HG03460 (cell line): Measurements from ENCODE around the gene SLC4A1AP.

Source experiments
- ATAC-seq: cut with Tn5 transposase; IDR thresholded peaks from one replicate; pipeline ENCODE4 v1.9.1; 2021; ENCODE audit not compliant: unreplicated experiment

Gene SLC4A1AP

DNA sequence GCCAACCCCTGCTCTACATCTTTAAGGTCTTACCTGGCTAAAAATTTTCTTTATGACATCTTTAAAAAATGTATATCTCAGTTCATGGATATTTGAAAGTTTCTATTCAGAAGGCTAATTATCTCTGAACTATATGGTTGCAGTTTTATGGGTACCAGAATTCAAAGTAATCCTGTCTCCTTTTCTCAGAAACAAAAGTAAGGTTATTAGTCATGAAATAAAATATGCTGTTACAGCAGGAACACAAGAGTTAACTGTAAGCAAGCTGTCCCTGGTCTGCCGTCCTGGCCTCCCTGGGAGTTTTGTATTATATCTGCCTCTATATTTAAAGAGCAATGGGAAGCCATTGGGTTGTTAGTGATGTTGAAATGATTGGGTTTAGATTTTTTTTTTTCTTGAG, 34.0 kb downstream of the SLC4A1AP start:
- no peak for ATAC-seq

DNA sequence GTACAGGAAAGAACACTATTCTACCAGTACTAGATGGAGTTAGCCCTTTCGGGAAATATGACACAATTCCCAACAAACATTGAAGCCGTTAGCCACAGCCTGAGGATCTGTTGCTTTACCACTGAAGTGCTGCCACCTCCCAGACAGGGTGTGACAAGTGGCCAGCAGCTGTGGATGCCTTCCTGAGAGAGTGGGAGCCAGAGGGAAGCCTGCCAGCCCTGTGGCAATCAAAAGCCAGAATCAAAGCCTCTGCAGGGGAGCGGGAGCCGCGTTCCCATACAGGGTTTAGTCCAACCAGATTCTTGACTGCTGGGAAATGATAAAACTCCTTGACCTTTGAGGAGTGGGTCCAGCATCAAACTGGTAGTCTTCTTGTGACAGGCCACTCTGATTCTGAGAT, 38.0 kb downstream of the SLC4A1AP start:
- ATAC-seq, result no peak

DNA sequence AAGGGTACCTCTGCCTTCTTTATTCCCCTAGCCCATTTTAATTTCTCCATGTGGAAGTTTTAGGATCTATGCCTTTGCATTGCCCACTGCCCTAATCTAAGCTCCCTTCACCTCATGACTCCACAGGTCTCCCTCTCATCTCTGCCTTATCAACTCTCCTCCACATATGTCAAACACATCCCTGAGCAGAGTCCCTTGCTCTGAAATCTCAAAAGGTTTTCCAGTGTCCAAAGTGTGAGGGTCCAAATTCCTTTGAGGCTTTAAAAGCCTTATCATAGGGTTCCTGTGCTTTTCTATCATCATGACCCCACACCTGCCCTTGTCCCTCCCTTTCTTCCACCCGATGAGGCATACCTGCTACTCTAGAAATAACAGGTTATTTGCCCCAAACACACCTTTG, 38.6 kb downstream of the SLC4A1AP start:
- no peak for ATAC-seq

DNA sequence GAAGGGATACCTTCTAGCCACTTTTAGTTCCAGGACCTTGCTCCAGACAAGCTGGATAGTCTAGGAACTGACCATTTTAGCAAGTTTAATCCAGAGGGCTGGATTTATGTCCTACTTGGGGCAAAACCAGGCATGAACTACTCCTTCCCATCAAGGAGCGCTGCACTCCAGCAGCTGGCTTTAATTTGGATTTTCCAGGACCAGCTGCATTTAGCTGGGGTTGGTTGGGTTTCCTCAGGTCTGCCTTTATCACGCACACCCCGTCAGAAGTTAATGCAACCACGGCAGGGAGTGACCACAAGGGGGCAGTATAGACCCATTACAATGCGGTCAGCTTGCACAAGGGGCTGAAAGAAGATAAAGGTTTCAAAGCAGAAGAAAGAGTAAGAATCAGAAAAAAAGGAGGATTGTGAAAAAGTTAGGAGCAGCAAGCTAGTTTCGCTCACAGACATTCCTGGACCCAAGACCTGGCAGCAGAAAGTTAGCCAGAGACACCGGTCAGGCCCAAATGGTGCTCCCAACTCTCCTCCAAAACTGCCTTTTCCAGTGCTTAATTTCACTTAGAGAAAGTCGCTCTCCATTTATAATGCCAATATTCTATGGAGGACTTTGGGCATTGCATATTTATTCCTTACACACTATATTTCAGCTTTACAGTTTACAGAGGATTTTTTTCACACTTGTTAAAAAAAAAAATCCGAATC, 40.1 kb downstream of the SLC4A1AP start:
- no peak for ATAC-seq

DNA sequence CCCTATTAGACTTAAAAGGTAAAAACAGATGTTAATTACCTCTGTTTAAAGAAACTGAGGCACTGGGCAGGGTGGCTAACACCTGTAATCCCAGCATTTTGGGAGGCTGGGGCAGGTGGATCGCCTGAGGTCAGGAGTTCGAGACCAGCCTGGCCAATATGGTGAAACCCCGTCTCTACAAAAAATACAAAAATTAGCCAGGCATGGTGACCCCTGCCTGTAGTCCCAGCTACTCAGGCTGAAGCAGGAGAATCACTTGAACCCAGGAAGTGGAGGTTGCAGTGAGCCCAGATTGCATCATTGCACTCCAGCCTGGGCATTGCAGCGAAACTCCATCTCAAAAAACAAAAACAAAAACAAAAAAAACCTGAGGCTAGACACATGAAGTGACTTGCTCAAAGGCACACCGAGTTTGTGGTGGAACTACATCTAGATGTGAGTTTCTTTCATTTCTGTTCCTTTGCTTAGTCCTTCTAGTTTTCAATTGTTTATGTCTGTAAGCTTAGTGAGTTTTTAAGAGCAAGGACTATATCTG, 40.7 kb downstream of the SLC4A1AP start:
- ATAC-seq, result no peak

DNA sequence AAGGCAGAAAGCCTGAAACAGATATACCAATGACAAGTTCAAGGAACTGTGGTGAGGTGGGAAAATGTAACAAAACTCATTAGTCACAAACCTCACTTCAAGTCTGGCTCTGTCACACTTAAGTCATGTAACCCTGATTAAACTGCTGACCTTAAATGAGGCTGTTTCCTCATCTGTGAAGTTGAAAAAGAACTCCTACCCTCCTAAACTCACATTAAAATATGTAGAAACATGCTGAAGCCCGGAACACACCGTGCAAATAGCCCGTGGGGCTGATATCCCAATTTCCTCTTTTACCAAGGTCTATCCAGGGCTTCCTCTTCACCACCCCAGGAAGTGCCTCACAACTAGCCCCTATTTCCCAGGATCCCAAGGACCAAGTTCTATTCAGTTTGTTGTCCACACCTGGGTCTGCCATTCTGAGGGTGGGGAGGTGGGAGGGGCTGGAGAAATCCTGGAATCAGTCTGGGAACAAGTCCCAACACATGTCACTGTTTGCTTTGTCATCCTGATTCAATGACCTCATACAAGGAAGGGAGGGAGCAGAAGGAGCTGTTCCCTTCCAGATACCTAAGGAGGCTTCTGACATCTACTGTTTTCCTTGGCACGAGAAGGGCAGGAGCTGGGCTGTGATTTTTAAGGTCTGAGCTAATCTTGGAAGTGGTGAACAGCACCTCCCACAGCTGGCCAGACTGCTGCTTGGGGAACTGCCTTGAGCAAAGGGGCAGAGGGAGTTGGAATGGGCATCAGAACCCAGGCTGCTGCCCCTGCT, 42.3 kb downstream of the SLC4A1AP start:
- no peak for ATAC-seq

DNA sequence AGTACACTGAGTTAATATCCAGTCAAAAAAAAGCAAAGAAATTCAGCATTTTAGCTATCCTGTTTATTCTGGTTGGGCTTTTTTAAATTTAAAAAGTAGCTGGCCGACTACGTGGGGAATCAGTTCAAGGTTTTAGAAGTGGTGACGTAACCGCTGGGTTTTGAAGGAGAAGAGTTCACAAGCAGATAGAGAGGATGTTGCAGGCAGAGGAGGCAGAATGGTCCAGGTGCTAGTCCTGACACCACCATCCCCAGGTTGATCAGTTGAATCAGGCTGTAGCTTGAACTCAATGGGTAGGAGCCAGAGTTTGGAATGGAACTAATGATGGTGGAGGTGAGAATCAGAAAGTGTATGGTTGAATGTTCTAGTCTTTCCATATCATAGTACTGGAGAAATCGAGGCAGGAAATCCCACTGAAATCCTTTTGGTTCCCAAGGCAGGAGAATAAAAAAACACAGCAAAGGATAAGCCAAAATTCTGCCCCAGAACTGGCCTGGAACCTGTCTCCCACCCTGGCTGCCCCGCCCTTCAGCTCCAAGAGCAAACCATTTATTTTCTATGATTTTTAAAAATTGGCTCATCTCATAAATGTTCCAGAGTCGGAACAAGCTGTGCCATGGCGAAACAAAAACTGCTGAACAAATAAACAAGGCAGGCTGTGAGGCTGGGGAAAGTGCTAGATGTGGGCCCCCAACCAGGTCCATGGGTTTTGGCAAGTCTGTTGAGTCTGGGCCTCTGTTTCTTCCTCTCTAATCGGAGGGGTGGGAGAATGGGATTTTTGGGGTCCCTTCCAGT, 44.0 kb downstream of the SLC4A1AP start:
- ATAC-seq, result no peak

DNA sequence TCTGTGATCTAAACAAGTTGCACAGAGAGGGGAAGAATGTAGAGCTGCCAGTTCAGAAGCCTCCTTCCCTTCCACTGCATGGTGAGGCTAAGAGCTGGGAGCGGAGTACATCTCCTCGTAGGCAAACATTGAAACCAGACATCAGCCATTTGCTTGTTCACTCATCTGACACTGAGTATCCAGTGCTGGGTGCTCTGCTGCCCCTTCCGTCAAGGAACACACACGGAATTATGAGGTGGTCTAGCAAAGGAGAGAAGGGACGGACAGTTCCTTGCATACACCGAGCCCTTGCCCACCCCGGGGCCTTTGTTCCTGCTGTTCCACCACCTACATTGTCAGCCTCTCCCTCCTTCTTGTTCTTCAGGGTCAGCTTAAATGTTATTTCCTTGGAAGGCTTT, 44.6 kb downstream of the SLC4A1AP start:
- ATAC-seq, result no peak

DNA sequence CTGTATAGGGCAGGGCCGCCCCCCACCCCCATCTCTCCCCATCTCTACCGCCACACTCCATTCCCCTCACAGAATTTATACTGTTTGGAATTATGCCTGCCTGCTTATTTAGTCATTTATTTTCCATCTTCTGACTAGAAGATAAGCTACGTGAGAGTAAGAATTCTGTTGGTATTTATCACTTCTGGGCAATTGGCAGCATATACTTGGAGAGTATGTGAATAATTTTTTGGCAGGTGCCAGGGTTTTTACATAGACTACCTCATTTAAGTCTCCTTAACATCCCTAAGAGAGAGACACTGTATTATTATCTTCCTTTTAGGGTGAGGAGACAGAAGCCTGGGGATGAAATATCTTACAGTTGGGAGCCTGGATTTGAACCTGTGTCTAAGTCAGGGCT, 45.0 kb downstream of the SLC4A1AP start:
- ATAC-seq, result no peak

DNA sequence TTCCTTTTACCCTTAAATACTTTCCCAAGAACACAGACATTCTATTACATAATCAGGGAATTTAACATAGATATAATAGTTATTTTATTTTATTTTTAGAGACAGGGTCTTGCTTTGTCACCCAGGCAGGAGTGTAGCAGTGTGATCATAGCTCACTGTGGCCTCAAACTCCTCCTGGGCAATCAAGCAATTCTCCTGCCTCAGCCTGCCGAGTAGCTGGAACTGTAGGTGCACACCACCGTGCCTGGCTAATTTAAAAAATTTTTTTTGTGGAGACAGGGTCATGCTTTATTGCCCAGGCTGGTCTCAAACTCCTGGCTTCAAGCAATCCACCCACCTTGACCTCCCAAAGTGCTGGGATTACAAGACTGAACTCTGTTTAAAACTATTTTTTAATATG, 45.6 kb downstream of the SLC4A1AP start:
- no peak for ATAC-seq

DNA sequence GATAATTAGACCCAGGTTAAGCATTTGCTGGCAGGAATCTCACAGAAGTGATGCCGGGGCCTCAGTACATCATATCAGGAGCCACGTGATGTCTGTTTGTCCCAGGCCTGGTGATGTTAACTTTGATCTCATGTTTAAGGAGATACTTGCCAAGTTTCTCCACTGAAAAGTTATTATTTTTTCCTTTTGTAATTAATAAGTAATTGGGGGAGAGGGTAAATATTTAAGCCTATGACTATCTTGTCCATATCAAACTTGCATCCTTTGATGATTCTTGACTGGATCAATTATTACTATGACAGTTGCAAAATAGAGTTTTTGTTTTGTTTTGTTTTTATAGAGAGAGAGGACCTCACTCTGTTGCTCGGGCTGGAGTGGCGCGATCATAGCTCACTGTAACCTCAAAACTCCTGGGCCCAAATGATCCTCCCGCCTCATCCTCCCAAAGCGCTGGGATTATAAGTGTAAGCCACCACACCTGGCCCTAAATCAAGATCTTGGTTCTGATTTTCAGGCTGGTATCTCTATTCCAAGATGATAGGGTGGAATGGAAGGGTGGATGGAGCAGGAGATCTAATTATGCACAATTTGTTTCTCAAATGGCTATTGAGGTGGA, 46.4 kb downstream of the SLC4A1AP start:
- ATAC-seq, result no peak

DNA sequence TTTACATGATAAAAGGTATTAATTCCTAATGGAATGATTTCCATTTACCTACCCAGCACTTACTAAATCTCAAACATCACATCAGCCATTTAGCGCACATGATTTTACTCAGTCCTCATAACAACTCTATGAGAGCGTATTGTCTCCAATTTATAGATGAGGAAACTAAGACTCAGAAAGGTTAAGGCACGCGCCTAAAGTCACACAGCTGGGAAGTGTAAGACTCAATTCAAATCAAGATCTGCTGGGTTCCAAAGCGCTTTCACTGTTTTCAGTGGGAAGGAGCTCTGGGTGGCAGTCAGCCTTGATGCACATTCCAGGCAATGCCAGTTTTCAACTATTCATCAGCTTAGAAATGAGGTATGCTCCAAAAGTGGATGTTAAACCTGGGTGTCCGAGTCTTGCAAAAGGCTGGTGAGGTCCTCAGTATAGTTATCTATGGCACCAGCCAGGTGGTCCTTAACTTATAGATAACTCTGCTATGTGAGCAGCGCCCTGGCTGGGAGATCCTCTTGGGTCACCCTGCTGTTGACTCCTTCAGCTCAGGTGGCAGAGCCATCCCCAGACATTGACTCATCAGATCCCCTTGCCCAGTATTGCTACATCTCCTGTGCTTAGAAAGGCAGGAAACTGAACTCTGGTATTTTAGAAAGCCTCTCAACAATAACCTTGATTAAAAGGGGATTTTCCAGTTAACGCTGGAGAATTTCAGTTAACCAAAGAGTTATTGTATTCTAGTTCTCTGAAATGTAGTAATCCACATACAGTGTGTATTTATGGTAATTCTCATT, 47.1 kb downstream of the SLC4A1AP start:
- no peak for ATAC-seq

DNA sequence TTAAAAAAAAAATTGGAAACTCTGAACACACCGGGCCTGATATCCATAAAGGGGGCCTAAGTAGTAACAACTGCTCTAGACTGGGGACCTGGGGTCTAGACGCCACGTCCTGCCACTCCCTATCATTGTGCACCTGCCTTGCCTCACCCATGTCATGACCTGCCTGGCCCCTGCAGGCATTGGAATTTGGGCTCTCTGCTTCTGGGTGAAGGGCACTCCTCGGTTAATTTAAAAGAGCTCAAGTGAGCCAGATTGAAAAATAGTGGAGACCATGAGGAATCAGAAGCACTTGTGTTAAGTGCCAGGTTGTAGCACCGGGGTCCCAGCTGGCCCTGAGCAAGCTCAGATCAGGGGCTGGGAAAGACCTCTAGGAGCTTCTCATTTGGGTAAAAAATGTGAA, 48.1 kb downstream of the SLC4A1AP start:
- no peak for ATAC-seq

DNA sequence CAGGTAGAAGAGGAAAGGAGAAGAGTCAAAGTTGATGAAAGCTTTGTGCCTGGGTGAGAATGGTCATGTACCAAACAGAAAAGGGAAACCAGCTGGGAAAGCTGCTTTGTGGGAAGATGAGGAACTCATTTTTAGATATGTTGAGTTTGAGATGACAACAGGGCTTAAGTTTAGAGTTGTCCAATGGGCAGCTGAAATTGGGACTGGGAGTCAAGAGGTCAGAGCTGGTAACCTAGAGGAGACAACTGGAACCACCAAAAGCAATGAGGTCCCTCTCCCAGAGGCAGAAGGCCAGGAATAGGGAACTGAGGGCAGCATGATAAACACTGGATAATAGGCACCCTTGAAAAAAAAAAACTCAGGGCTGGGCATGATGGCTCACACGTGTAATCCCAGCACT, 48.8 kb downstream of the SLC4A1AP start:
- no peak for ATAC-seq

DNA sequence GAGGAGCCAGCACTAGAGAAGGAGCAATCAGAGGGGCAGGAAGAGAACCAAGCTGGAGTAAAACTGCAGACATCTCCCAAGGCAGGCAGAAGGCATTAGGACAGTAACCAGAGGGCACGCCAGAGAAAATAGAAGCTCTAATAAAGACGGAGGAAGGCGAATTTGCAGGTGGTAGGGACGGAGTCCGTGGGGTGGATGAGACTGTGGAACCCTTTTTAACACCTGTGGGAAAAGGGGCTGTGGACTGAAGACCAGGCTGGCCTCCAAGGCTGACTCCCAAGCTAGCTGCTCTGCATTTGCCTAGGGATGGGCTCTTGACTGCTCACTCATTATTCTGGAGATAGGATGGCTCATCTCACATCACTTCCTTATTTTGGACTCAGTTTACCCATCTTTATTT, 49.5 kb downstream of the SLC4A1AP start:
- no peak for ATAC-seq

DNA sequence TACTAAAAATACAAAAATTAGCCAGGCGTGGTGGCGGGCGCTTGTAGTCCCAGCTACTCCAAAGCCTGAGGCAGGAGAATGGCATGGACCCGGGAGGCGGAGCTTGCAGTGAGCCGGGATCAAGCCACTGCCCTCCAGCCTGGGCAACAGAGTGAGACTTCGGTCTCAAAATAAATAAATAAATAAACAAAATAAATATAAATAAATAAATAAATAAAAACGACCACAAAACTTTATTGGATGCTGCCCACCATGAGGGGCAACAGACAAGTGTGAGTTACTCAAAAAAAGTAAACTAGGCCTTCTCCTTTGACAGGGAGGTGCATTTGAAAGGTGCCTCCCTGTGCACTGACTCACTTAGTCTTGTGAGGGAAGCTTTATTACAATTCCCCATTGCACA, 50.4 kb downstream of the SLC4A1AP start:
- no peak for ATAC-seq

DNA sequence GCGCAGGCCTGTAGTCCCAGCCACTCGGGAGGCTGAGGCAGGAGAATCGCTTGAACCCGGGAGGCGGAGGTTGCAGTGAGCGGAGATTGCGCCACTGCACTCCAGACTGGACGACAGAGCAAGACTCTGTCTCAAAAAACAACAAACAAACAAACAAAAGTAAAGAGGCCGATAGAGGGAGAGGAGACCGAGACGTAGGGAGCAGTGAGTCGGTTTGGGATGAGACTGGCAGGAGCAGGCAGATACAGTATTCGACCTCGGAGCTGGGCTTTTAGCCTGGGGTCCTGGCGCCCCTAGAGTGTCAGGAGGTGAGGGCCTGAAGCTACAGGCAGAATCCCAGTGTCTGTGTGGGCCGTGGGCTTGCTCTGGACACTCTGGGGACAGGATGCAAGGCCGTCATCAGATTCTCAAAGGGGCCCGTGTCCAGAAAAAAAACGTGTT, 51.2 kb downstream of the SLC4A1AP start:
- ATAC-seq, result no peak

DNA sequence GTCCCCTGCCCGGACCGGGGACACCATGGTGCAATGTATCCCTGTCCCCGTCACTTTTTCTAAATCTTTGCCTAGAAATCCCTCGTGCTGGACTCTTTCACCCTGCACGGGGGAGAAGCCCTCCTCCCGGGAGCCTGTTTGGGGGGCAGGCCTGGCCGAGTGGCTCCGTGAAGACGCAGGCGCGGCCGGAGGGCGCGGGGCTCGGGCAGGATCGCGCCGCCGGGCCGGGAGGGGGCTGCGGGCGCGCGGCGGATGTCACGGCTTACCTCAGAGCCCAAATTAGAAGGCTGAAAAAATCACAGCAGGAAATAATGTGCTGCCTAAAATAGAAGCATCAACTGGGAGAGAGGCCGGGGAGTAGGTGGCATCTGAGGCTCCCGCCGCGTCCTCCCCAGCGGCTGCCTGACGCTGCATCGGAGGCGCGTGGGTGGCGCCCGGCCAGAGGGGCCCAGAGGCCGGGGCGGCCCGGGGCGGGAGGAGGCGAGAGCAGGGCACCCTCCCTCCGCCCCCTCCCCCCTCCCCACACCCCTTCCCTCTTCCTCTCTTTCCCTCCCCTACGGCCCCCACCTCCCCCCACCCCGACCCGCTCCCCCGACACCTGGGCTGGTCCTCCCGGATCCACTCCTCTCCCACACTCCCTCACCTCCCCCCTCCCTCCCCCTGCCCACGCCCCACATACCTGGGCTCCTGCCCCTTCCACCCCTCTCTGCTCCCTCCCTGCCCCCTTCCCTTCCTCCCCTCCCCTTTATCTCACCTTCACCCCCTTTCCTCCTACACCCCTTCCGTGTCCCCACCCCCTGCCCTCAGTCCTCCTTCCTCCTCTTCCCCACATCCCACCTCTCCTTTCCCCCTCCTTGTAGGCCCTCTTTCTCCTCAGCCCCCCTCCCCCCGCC, 51.9 kb downstream of the SLC4A1AP start:
- ATAC-seq, result no peak

DNA sequence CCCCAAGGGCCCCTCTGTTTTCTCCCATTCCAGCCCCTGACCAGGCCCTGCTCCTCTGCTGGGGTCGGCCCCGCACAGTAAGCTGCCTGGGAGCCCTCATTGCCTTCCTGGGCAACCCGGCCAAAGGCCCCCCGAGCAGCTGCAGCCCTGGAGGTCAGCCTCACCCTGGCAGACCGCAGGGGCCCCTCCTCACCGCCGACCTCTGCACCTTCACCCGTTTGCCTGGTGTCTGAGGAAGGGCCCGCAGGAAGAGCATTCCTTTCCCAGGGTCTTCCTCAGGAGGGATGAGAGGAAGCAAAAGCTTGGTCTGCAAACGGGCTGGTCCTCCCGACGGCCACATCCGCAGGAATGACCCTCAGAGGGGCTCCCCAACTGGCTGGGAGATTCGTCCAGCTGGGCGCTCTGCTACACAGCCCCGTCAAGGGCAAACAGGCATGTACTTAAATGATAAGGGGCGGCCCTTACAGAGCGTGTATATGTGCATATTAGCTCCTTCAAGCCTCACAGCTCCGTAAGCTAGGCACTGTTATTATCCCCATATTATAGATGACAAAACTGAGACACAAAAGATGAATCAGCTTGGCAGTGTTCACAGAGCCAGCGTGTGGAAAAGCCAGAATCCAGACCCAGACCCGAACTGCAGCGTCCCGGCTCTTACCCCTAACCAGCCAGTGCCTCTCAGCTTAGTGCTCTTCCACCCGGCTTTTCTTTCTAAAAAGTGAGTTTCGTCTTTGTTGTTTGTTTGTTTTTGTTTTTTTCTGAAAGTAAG, 52.8 kb downstream of the SLC4A1AP start:
- no peak for ATAC-seq
